Osteocyte (in vitro differentiated cells): ENCODE data around the gene KRTAP1-1. TPM values are rescaled to one million over a fixed set of nuclear protein-coding genes. Genes with fewer than 3 reads are reported as not detected.
"Not testable (repeated sequence)": the region's sequence is repeated elsewhere in the genome, so short reads cannot be mapped to it uniquely, and the experiment has no call there.

ENCODE experiments used
- DNase-seq: peaks from one replicate; pipeline ENCODE4 v3.0.0; 2021; ENCODE audit warnings: mixed read lengths; ENCODE audit not compliant: unreplicated experiment; ENCODE audit errors: extremely low spot score
- H3K27ac Mint-ChIP-seq: one replicate; pipeline ENCODE4 v1.8.0; 2021; ENCODE audit warnings: mild to moderate bottlenecking, mixed read lengths; ENCODE audit not compliant: unreplicated experiment
- H3K27me3 Mint-ChIP-seq: one replicate; pipeline ENCODE4 v1.8.0; 2021; ENCODE audit warnings: mixed read lengths; ENCODE audit not compliant: unreplicated experiment
- H3K36me3 Mint-ChIP-seq: one replicate; pipeline ENCODE4 v1.8.0; 2021; ENCODE audit warnings: mixed read lengths; ENCODE audit not compliant: unreplicated experiment
- H3K4me1 Mint-ChIP-seq: one replicate; pipeline ENCODE4 v1.8.0; 2021; ENCODE audit warnings: mixed read lengths; ENCODE audit not compliant: unreplicated experiment
- H3K4me3 Mint-ChIP-seq: one replicate; pipeline ENCODE4 v1.8.0; 2021; ENCODE audit warnings: mild to moderate bottlenecking, moderate library complexity, mixed read lengths; ENCODE audit not compliant: unreplicated experiment
- H3K9me3 Mint-ChIP-seq: one replicate; pipeline ENCODE4 v1.8.0; 2021; ENCODE audit warnings: mixed read lengths; ENCODE audit not compliant: unreplicated experiment
- total RNA-seq: library from RNA; stranded (reverse); gene quantifications from 2 replicates; pipeline ENCODE4 v1.2.1, GENCODE V29; 2021
- TF ChIP-seq, protein P1 (sequence below): fragments of 200-600 bp; sonication (generic); IDR thresholded peaks from 2 replicates; pipeline ENCODE4 v1.5.0; 2021; ENCODE audit warnings: antibody characterized with exemption, mild to moderate bottlenecking, moderate library complexity

The KRTAP1-1 gene
- total RNA-seq, 1 donor from 2014 or later: not detected

- TF ChIP-seq, protein P1, sequence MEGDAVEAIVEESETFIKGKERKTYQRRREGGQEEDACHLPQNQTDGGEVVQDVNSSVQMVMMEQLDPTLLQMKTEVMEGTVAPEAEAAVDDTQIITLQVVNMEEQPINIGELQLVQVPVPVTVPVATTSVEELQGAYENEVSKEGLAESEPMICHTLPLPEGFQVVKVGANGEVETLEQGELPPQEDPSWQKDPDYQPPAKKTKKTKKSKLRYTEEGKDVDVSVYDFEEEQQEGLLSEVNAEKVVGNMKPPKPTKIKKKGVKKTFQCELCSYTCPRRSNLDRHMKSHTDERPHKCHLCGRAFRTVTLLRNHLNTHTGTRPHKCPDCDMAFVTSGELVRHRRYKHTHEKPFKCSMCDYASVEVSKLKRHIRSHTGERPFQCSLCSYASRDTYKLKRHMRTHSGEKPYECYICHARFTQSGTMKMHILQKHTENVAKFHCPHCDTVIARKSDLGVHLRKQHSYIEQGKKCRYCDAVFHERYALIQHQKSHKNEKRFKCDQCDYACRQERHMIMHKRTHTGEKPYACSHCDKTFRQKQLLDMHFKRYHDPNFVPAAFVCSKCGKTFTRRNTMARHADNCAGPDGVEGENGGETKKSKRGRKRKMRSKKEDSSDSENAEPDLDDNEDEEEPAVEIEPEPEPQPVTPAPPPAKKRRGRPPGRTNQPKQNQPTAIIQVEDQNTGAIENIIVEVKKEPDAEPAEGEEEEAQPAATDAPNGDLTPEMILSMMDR: no peak
- Mint-ChIP-seq H3K36me3 (no peaks in the 10 kb centered on the region), H3K27ac (no peak overlapping the region), H3K27me3 (no peaks in the 10 kb centered on the region), H3K9me3 (peaks cover 7% of the 10 kb centered on the region), H3K4me3 (no peak overlapping the region), H3K4me1 (peaks cover 45% of the 10 kb centered on the region)
- no peak for DNase-seq
Measured at GRCh38 chr17:41058741-41059140, 17.5 kb upstream of the KRTAP1-1 start.

DNA sequence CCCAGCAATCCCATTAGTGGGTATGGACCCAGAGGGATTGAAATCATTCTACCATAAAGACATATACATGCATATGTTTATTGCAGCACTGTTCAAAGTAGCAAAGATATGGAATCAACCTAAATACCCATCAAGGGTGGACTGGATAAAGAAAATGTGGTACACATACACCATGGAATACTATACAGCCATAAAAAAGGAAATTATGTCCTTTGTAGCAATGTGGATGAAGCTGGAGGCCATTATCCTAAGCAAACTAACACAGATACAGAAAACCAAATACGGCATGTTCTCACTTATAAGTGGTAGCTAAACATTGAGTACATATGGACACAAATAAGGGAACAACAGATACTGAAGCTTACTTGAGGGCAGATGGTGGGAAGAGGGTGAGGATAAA lies 16.3 kb upstream of the KRTAP1-1 start:
- H3K4me3 Mint-ChIP-seq: no peak overlapping the region
- peaks cover 36% of the 10 kb centered on the region for H3K4me1 Mint-ChIP-seq
- DNase-seq: no peak
- no peaks in the 10 kb centered on the region for H3K27me3 Mint-ChIP-seq
- H3K9me3 Mint-ChIP-seq: peaks cover 10% of the 10 kb centered on the region
- TF ChIP-seq, protein P1: no peak
- peaks cover 4% of the 10 kb centered on the region for H3K36me3 Mint-ChIP-seq
- H3K27ac Mint-ChIP-seq: no peak overlapping the region

- not testable (repeated sequence) for H3K4me3 Mint-ChIP-seq, DNase-seq, H3K36me3 Mint-ChIP-seq, H3K27me3 Mint-ChIP-seq, H3K27ac Mint-ChIP-seq
- peaks cover 15% of the 10 kb centered on the region for H3K4me1 Mint-ChIP-seq
- H3K9me3 Mint-ChIP-seq: peaks cover 10% of the 10 kb centered on the region
Measured at GRCh38 chr17:41055130-41055529, 13.9 kb upstream of the KRTAP1-1 start, which contains the start of gene KRTAP2-2. Gene KRTAP2-2, minus strand, starts transcription at chr17:41055230. Its CDS starts 19 bp downstream, at chr17:41055211.

- not testable (repeated sequence) for H3K4me3 Mint-ChIP-seq, H3K36me3 Mint-ChIP-seq, H3K27me3 Mint-ChIP-seq, DNase-seq, H3K27ac Mint-ChIP-seq
- Mint-ChIP-seq H3K9me3 (peaks cover 10% of the 10 kb centered on the region), H3K4me1 (peaks cover 14% of the 10 kb centered on the region)
Measured at GRCh38 chr17:41054556-41054955, 13.3 kb upstream of the KRTAP1-1 start.

DNA sequence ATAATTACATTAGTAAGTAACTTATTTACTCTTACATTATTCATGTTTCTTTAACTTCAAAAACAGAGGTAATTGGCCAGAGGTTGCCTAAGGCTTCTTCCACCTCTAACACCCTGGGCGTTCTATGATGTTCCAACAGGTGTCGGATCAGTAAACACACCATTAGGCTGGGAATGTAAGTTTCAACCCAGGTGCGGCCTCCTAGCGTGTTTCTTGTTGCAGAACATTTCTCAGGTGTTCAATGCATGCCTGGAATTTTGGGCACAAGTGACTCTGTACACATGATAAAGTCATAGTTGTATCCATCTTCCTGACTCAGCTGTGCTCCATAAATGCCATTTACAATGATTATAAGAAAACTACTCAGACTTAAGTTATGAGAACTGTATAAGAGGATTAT lies 12.8 kb upstream of the KRTAP1-1 start:
- peaks cover 11% of the 10 kb centered on the region for H3K4me1 Mint-ChIP-seq
- H3K27ac Mint-ChIP-seq: no peak overlapping the region
- no peak overlapping the region for H3K4me3 Mint-ChIP-seq
- no peak for DNase-seq
- TF ChIP-seq, protein P1: no peak
- H3K36me3 Mint-ChIP-seq: peaks cover 4% of the 10 kb centered on the region
- peaks cover 10% of the 10 kb centered on the region for H3K9me3 Mint-ChIP-seq
- H3K27me3 Mint-ChIP-seq: no peaks in the 10 kb centered on the region

DNA sequence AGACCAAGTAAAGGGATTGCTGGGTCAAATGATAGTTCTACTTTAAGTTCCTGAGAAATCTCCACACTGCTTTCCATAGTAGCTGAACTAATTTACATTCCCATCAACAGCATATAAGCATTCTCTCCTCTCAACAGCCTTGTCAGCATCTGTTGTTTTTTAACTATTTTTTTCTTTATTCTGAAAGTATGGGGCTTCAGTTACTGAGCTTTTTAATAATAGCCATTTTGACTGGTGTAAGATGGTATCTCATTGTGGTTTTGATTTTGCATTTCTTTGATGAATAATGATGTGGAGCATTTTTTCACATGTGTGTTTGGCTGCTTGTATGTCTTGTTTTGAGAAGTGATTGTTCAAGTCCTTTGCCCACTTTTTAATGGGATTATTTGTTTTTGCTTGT lies 11.3 kb upstream of the KRTAP1-1 start:
- H3K27me3 Mint-ChIP-seq: no peaks in the 10 kb centered on the region
- no peak overlapping the region for H3K4me3 Mint-ChIP-seq
- no peak for DNase-seq
- no peak overlapping the region for H3K27ac Mint-ChIP-seq
- TF ChIP-seq, protein P1: no peak
- H3K4me1 Mint-ChIP-seq: peaks cover 23% of the 10 kb centered on the region
- H3K9me3 Mint-ChIP-seq: peaks cover 10% of the 10 kb centered on the region
- peaks cover 4% of the 10 kb centered on the region for H3K36me3 Mint-ChIP-seq
